ENCODE measurements around the gene SIGLEC7. TPM values are rescaled to one million over a fixed set of nuclear protein-coding genes. Genes with fewer than 3 reads are reported as not detected.
"Not testable (repeated sequence)": the region's sequence is repeated elsewhere in the genome, so short reads cannot be mapped to it uniquely, and the experiment has no call there.

Gene SIGLEC7
- total RNA-seq, 1 donor from 2014 or later: not detected

GRCh38 chr19:51137792-51138425, 4.2 kb upstream of the SIGLEC7 start:
- DNase-seq (ENCODE audit: low read depth, low spot score): no peak

GRCh38 chr19:51138549-51138979, 3.5 kb upstream of the SIGLEC7 start:
- no peak for DNase-seq (ENCODE audit: low read depth, low spot score)

- DNase-seq (ENCODE audit: low read depth, low spot score): no peak
Observed at GRCh38 chr19:51139299-51140014, 2.6 kb upstream of the SIGLEC7 start.

- no peak for DNase-seq (ENCODE audit: low read depth, low spot score)
Observed at GRCh38 chr19:51140441-51140840, 1.7 kb upstream of the SIGLEC7 start.

- no peak for DNase-seq (ENCODE audit: low read depth, low spot score)
Observed at GRCh38 chr19:51141181-51141580, 920 bp upstream of the SIGLEC7 start.

GRCh38 chr19:51142809-51143475, 841 bp downstream of the SIGLEC7 start:
- not testable (repeated sequence) for DNase-seq (ENCODE audit: low read depth, low spot score)

- DNase-seq (ENCODE audit: low read depth, low spot score): no peak
Observed at GRCh38 chr19:51143486-51143885, 1.4 kb downstream of the SIGLEC7 start.

GRCh38 chr19:51144482-51145045, 2.5 kb downstream of the SIGLEC7 start:
- no peak for DNase-seq (ENCODE audit: low read depth, low spot score)

GRCh38 chr19:51145916-51146493, 3.9 kb downstream of the SIGLEC7 start:
- DNase-seq (ENCODE audit: low read depth, low spot score): no peak

GRCh38 chr19:51146751-51147150, 4.7 kb downstream of the SIGLEC7 start:
- no peak for DNase-seq (ENCODE audit: low read depth, low spot score)

GRCh38 chr19:51147663-51148062, 5.6 kb downstream of the SIGLEC7 start:
- no peak for DNase-seq (ENCODE audit: low read depth, low spot score)

- no peak for DNase-seq (ENCODE audit: low read depth, low spot score)
Observed at GRCh38 chr19:51148580-51148979, 6.5 kb downstream of the SIGLEC7 start.

GRCh38 chr19:51150627-51151026, 8.5 kb downstream of the SIGLEC7 start:
- no peak for DNase-seq (ENCODE audit: low read depth, low spot score)

GRCh38 chr19:51156710-51157109, 14.6 kb downstream of the SIGLEC7 start:
- DNase-seq (ENCODE audit: low read depth, low spot score): no peak

GRCh38 chr19:51157265-51157664, 15.2 kb downstream of the SIGLEC7 start:
- DNase-seq (ENCODE audit: low read depth, low spot score): no peak

- DNase-seq (ENCODE audit: low read depth, low spot score): no peak
Observed at GRCh38 chr19:51158474-51159129, 16.5 kb downstream of the SIGLEC7 start.

- DNase-seq (ENCODE audit: low read depth, low spot score): no peak
Observed at GRCh38 chr19:51159656-51160055, 17.6 kb downstream of the SIGLEC7 start.

GRCh38 chr19:51161266-51161665, 19.2 kb downstream of the SIGLEC7 start:
- no peak for DNase-seq (ENCODE audit: low read depth, low spot score)

- no peak for DNase-seq (ENCODE audit: low read depth, low spot score)
Observed at GRCh38 chr19:51161867-51162496, 19.9 kb downstream of the SIGLEC7 start.

- no peak for DNase-seq (ENCODE audit: low read depth, low spot score)
Observed at GRCh38 chr19:51163257-51163656, 21.2 kb downstream of the SIGLEC7 start.

- no peak for DNase-seq (ENCODE audit: low read depth, low spot score)
Observed at GRCh38 chr19:51164215-51164614, 22.1 kb downstream of the SIGLEC7 start.
